OCI-LY1 (cell line): ENCODE measurements around the gene COMMD1.

Experiments
- H2AFZ ChIP-seq: fragments of 200-600 bp; sonication (generic), shearing (Covaris generic); 2 replicates; pipeline ENCODE4 v1.6.0; 2014; ENCODE audit warnings: antibody characterized with exemption, mild to moderate bottlenecking, low read length
- H3F3A ChIP-seq: fragments of 200-600 bp; sonication (generic), shearing (Covaris generic); 2 replicates; pipeline ENCODE4 v1.6.0; 2014; ENCODE audit warnings: mild to moderate bottlenecking, antibody characterized with exemption, low read length, moderate library complexity; ENCODE audit not compliant: insufficient read depth
- H3K27ac ChIP-seq: fragments of 200-600 bp; sonication (generic); 2 replicates; pipeline ENCODE4 v1.5.1; 2014; ENCODE audit warnings: low read length, mixed run types, mild to moderate bottlenecking, low read depth; ENCODE audit not compliant: poor library complexity, severe bottlenecking
- H3K27me3 ChIP-seq: fragments of 200-600 bp; sonication (generic); 2 replicates; pipeline ENCODE4 v1.6.0; 2014; ENCODE audit warnings: antibody characterized with exemption, mild to moderate bottlenecking, low read length, moderate library complexity; ENCODE audit not compliant: insufficient read depth
- H3K36me3 ChIP-seq: fragments of 200-600 bp; sonication (generic); 2 replicates; pipeline ENCODE4 v1.6.1; 2014; ENCODE audit warnings: mild to moderate bottlenecking, antibody characterized with exemption, low read length, moderate library complexity, mixed read lengths; ENCODE audit not compliant: insufficient read depth
- H3K4me1 ChIP-seq: fragments of 200-600 bp; sonication (generic); 2 replicates; pipeline ENCODE4 v1.5.1; 2014; ENCODE audit warnings: mild to moderate bottlenecking, low read length, moderate library complexity; ENCODE audit not compliant: insufficient read depth, severe bottlenecking
- H3K4me2 ChIP-seq: fragments of 200-600 bp; sonication (generic), shearing (Covaris generic); 2 replicates; pipeline ENCODE4 v1.6.1; 2014; ENCODE audit warnings: low read length
- H3K4me3 ChIP-seq: fragments of 200-600 bp; sonication (generic); 2 replicates; pipeline ENCODE4 v1.5.1; 2014; ENCODE audit warnings: low read length, low read depth, mild to moderate bottlenecking, mixed read lengths; ENCODE audit not compliant: poor library complexity, severe bottlenecking
- H3K79me2 ChIP-seq: fragments of 200-600 bp; shearing (Covaris generic); 2 replicates; pipeline ENCODE4 v1.6.1; 2016; ENCODE audit warnings: mixed run types, low read length, mixed read lengths; ENCODE audit not compliant: insufficient read depth
- H3K9ac ChIP-seq: fragments of 200-600 bp; sonication (generic), shearing (Covaris generic); 2 replicates; pipeline ENCODE4 v1.6.1; 2014; ENCODE audit warnings: mild to moderate bottlenecking, low read length, mixed read lengths
- H3K9me2 ChIP-seq: fragments of 200-600 bp; sonication (generic), shearing (Covaris generic); 2 replicates; pipeline ENCODE4 v1.6.1; 2014; ENCODE audit warnings: low read depth, mild to moderate bottlenecking, low read length, mixed read lengths
- H3K9me3 ChIP-seq: fragments of 200-600 bp; shearing (Covaris generic); 2 replicates; pipeline ENCODE4 v1.6.1; 2014; ENCODE audit warnings: low read length, mixed read lengths
- H4K20me1 ChIP-seq: fragments of 200-600 bp; sonication (generic), shearing (Covaris generic); 2 replicates; pipeline ENCODE4 v1.6.0; 2016; ENCODE audit warnings: mild to moderate bottlenecking, low read length; ENCODE audit not compliant: insufficient read depth
- EZH2 ChIP-seq: fragments of 200-600 bp; sonication (generic), shearing (Covaris generic); IDR thresholded peaks from 2 replicates; pipeline ENCODE4 v1.8.0; 2017; ENCODE audit warnings: borderline replicate concordance, mixed run types, mild to moderate bottlenecking, antibody characterized with exemption, low read length, moderate library complexity, mixed read lengths
- TF ChIP-seq, protein P1 (sequence below): fragments of 200-600 bp; sonication (generic), shearing (Covaris generic); IDR thresholded peaks from 2 replicates; pipeline ENCODE4 v1.5.1; 2017; ENCODE audit warnings: mild to moderate bottlenecking, antibody characterized with exemption, low read length, moderate library complexity, mixed read lengths

COMMD1 gene

GRCh38 chr2:61949458-61949713, 43.9 kb downstream of the COMMD1 start:
- Histone ChIP-seq H4K20me1 (no peaks in the 10 kb centered on the region), H3K79me2 (no peaks in the 10 kb centered on the region), H3K27ac (no peak overlapping the region), H3K36me3 (no peaks in the 10 kb centered on the region), H3K9me2 (no peaks in the 10 kb centered on the region), H3K4me1 (no peaks in the 10 kb centered on the region), H3K9ac (no peak overlapping the region), H3K9me3 (0 out of 2 replicates have a peak, but pooled peaks cover 5% of the 10 kb centered on the region), H3K27me3 (no peaks in the 10 kb centered on the region), H3F3A (no peaks in the 10 kb centered on the region), H2AFZ (no peak overlapping the region), H3K4me2 (no peak overlapping the region), H3K4me3 (no peak overlapping the region)
- TF ChIP-seq EZH2, result no peak
- TF ChIP-seq, protein P1, sequence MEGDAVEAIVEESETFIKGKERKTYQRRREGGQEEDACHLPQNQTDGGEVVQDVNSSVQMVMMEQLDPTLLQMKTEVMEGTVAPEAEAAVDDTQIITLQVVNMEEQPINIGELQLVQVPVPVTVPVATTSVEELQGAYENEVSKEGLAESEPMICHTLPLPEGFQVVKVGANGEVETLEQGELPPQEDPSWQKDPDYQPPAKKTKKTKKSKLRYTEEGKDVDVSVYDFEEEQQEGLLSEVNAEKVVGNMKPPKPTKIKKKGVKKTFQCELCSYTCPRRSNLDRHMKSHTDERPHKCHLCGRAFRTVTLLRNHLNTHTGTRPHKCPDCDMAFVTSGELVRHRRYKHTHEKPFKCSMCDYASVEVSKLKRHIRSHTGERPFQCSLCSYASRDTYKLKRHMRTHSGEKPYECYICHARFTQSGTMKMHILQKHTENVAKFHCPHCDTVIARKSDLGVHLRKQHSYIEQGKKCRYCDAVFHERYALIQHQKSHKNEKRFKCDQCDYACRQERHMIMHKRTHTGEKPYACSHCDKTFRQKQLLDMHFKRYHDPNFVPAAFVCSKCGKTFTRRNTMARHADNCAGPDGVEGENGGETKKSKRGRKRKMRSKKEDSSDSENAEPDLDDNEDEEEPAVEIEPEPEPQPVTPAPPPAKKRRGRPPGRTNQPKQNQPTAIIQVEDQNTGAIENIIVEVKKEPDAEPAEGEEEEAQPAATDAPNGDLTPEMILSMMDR, result no peak

- H3K27ac ChIP-seq, result no peak overlapping the region
- H3K9ac ChIP-seq, result no peak overlapping the region
- no peak for TF ChIP-seq EZH2
- TF ChIP-seq, protein P1, result no peak
- no peaks in the 10 kb centered on the region for H3K27me3 ChIP-seq
- no peak overlapping the region for H3K4me3 ChIP-seq
- 0 out of 2 replicates have a peak, but pooled peaks cover 5% of the 10 kb centered on the region for H3K9me3 ChIP-seq
- no peaks in the 10 kb centered on the region for H4K20me1 ChIP-seq
- H3K36me3 ChIP-seq, result no peaks in the 10 kb centered on the region
- H3K79me2 ChIP-seq, result no peaks in the 10 kb centered on the region
- no peak overlapping the region for H3K4me2 ChIP-seq
- H3K9me2 ChIP-seq, result no peaks in the 10 kb centered on the region
- H3F3A ChIP-seq, result no peaks in the 10 kb centered on the region
- H2AFZ ChIP-seq, result no peak overlapping the region
- H3K4me1 ChIP-seq, result no peaks in the 10 kb centered on the region
Observed at GRCh38 chr2:61949714-61950560, 44.5 kb downstream of the COMMD1 start.

DNA sequence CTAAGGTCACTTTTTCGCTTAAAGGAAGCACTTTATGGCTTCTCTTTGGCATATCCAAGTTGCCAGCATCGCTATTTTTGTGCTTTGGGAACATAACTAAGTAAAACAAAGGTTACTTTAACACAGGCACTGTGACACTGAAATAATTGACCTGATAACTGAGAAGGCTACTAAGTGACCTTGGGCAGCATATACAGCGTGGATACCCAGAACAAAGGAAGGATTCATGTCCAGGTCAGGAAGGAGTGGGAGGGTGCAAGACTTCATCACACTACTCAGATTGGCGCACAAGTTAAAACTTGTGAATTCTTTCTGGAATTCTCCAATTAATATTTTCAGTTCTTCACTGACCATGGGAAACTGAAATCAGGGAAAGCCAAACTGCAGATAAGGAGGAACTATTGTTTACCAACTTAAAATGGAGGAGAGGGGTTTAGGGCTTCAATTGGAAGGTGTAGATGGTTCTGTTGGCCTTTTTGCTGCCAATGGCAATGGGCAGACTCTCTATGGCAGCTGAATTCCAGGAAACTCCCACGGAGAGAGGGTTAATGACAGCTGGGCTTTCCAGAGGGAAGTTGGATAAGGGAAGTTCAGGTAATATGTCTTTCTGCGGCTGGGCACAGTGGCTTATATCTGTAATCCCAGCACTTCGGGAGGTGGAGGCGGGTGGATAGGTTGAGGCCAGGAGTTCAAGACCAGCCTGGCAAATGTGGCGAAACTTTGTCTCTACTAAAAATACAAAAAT, 45.3 kb downstream of the COMMD1 start:
- H2AFZ ChIP-seq, result no peak overlapping the region
- no peaks in the 10 kb centered on the region for H4K20me1 ChIP-seq
- H3K79me2 ChIP-seq, result no peaks in the 10 kb centered on the region
- H3K27me3 ChIP-seq, result no peaks in the 10 kb centered on the region
- H3K9me2 ChIP-seq, result no peaks in the 10 kb centered on the region
- H3K4me2 ChIP-seq, result no peak overlapping the region
- no peaks in the 10 kb centered on the region for H3F3A ChIP-seq
- 0 out of 2 replicates have a peak, but pooled peaks cover 5% of the 10 kb centered on the region for H3K9me3 ChIP-seq
- H3K9ac ChIP-seq, result no peak overlapping the region
- no peaks in the 10 kb centered on the region for H3K4me1 ChIP-seq
- H3K27ac ChIP-seq, result no peak overlapping the region
- H3K36me3 ChIP-seq, result no peaks in the 10 kb centered on the region
- no peak overlapping the region for H3K4me3 ChIP-seq
- TF ChIP-seq, protein P1, result no peak
